ENCODE results near the gene FAM90A1. TPM values are rescaled to one million over a fixed set of nuclear protein-coding genes. Genes with fewer than 3 reads are reported as not detected.
"Not testable (repeated sequence)": the region's sequence is repeated elsewhere in the genome, so short reads cannot be mapped to it uniquely, and the experiment has no call there.

The FAM90A1 gene
- total RNA-seq, 1 donor from 2014 or later: 0.10 TPM

GRCh38 chr12:8233300-8233855, 6.0 kb upstream of the FAM90A1 start:
- not testable (repeated sequence) for DNase-seq (ENCODE audit: low read depth)

- peak; percentile 26 for DNase-seq (ENCODE audit: low read depth)
These were observed 4.5 kb upstream of the FAM90A1 start for GRCh38 chr12:8231666-8232608.

DNA sequence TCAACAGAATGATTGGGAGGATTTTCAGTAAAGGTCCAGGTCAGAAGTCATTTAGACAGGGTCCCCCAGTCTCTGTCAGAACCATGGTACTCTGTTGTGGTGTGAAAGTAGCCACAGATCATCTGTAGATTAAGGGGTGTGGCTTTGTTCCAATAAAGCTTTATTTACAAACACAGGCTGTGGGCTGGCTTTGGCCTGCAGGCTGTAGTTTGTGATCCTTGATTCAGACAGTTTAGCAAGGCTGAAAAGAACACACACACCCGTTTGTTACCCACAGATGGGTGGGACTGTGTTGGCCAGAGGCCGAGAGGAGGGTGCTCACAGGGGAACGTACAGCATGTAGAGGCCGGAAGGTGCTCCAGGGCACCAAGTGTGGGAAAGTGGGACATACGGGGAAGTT, 3.6 kb upstream of the FAM90A1 start:
- not testable (repeated sequence) for DNase-seq (ENCODE audit: low read depth)

GRCh38 chr12:8229486-8229885, 2.1 kb upstream of the FAM90A1 start:
- DNase-seq (ENCODE audit: low read depth): not testable (repeated sequence)

DNA sequence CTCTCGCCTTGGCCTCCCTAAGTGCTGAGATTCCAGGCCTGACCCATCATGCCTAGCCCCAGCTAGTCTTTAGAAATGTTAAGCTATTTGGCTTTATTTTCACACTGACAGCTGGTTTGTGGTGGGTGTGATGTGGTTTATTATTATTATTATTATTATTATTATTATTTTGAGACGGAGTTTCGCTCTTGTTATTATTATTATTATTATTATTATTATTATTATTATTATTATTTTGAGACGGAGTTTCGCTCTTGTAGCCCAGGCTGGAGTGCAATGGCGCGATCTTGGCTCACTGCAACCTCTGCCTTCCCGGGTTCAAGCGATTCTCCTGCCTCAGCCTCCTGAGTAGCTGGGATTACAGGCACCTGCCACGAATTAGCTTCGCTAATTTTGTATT, 1.2 kb upstream of the FAM90A1 start:
- DNase-seq (ENCODE audit: low read depth): not testable (repeated sequence)

DNA sequence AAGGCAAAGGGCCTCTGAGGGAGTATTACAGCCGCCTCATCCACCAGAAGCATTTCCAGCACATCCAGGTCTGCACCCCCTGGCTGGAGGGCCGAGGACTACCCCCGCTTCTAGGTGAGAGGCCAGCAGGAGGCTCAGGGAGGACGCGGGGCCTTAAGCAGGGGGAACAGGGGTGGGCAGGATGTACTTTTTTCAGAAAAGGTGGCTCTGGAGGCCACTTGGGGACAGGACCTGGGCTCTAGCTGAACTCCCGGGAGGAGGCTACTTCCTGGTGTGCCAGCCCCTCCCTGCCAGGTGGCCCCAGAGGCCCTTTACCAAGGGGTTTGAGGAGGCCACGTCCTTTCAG, 287 bp upstream of the FAM90A1 start:
- DNase-seq (ENCODE audit: low read depth): not testable (repeated sequence)

GRCh38 chr12:8226355-8226754, 1.1 kb downstream of the FAM90A1 start:
- DNase-seq (ENCODE audit: low read depth): no peak

- not testable (repeated sequence) for DNase-seq (ENCODE audit: low read depth)
These were observed 2.6 kb downstream of the FAM90A1 start for GRCh38 chr12:8224782-8225181.

- not testable (repeated sequence) for DNase-seq (ENCODE audit: low read depth)
These were observed 3.8 kb downstream of the FAM90A1 start for GRCh38 chr12:8223646-8224045.

DNA sequence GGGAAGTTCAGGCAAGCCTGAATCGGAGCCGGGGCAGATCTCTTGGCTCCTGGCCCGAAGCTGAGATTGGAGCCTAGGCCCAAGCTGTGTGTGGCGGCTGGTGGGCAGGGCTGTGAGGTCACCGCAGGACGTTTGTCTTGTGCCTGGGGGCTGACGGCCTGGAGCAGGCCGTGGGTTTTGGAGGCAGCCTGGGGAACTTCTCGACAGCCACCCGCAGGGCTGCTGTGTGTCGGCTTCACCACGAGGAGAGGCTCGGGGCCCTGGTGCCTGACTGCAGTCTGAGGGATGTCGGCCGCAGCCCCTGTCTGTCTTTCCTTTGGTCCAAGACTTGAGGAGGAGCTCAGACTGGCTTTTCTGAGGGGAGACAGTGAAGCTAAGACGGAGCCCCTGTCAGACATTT, 5.1 kb downstream of the FAM90A1 start:
- DNase-seq (ENCODE audit: low read depth): not testable (repeated sequence)

GRCh38 chr12:8221844-8222243, 5.6 kb downstream of the FAM90A1 start:
- not testable (repeated sequence) for DNase-seq (ENCODE audit: low read depth)

GRCh38 chr12:8221375-8221774, 6.0 kb downstream of the FAM90A1 start:
- not testable (repeated sequence) for DNase-seq (ENCODE audit: low read depth)

DNA sequence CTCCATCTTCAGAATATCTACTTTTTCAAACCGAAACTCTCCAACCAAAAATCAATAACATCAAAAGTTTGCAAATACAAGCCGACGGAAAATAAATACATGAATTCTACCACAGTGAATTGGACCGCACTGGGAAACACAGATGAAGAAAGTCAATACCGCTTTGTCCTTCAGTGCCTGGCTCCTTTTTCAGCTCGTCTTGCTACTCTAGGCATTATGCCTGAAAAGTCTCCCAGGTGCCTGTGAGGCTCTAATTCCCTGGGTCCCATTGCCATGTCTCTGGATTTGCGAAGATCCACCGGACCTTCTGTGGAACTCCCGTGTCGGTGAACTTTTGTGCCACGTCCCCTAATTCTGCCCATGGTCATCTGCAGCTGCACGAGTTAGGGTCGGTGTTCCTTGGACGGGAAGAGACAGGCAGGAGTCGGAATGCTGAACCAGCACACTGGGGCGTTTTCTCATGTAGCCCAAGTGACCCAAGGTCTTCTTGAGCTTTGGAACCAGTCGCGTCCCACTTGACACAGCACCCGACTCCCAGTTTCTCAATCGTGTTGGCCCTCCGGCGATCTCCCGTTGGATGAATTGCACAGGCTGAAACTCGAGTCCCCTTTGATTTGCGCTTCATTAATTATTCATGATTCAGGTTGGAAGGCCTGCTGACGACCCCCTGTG, 8.6 kb downstream of the FAM90A1 start:
- DNase-seq (ENCODE audit: low read depth): not testable (repeated sequence)

DNA sequence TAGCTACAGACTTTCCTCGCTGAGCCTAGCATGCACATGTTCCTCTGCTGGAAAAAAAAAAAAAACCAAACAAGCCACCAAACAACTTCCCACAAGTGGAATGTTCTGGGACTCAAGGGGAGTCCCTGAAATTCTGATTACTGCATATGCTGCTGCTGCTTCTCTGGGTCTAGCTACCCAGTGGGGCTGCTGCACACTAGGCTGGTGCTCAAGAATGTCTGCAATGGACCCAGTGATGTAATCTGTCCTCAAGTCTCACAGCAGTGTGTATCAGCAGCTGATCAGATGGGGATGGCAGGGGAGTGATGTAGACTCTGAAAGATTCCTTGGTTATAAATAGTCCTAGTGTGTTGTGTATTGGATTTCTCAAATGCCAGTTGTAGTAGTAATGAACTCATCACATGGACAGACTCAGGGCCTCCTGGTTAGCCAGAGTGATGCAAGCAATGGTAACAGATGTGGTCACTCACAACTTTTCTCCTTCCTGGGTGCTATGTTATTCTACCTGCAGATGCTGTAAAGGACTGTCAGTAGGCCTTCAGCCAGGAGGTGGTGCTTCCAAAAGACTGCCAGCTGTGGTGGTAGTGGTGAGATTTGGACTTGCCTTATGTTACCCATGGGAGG, 29.6 kb downstream of the FAM90A1 start:
- DNase-seq (ENCODE audit: low read depth): peak; percentile 13

DNA sequence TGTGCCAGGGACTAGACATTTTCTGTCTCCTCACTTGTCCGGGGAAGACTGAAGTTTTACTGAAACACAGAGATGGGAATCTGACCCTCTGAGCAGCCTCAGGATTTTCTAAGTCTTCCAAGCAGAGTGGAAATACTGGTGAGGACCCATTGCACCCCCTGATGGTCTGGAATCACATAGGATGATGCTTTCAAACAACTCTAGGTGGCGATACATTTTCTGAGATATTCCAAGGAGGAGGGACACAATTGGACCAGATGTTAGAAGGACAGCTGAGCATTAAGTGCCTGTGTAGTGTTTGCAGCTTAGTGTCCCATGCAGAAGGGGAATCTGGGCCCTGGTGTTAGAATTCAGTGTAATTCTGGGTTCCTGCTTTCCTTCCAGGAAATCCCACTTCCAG, 39.3 kb downstream of the FAM90A1 start:
- not testable (repeated sequence) for DNase-seq (ENCODE audit: low read depth)

- not testable (repeated sequence) for DNase-seq (ENCODE audit: low read depth)
These were observed 43.2 kb downstream of the FAM90A1 start for GRCh38 chr12:8184206-8184605.

DNA sequence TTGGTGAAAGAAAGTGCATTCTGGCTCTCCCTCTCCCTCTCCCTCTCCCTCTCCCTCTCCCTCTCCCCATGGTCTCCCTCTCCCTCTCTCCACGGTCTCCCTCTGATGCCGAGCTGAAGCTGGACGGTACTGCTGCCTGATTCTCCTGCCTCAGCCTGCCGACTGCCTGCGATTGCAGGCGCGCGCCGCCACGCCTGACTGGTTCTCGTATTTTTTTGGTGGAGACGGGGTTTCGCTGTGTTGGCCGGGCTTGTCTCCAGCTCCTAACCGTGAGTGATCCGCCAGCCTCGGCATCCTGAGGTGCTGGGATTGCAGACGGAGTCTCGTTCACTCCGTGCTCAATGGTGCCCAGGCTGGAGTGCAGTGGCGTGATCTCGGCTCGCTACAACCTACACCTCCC, 44.1 kb downstream of the FAM90A1 start:
- DNase-seq (ENCODE audit: low read depth): not testable (repeated sequence)

DNA sequence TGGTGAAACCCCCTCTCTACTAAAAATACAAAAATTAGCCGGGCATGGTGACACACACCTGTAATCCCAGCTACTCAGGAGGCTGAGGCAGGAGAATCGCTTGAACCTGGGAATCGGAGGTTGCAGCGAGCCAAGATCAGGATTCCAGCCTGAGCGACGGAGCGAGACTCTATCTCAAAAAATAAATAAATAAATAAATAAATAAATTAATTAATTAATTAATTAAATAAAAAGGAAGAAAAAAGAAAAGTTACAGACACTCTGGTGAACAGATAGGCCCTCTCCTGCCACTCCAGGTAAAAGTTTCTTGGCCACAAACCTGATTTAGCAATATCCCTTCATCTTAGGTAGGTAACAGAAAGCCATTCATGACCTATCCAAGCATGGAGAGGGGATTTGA, 44.5 kb downstream of the FAM90A1 start:
- DNase-seq (ENCODE audit: low read depth): not testable (repeated sequence)

GRCh38 chr12:8181271-8181670, 46.1 kb downstream of the FAM90A1 start:
- not testable (repeated sequence) for DNase-seq (ENCODE audit: low read depth)

DNA sequence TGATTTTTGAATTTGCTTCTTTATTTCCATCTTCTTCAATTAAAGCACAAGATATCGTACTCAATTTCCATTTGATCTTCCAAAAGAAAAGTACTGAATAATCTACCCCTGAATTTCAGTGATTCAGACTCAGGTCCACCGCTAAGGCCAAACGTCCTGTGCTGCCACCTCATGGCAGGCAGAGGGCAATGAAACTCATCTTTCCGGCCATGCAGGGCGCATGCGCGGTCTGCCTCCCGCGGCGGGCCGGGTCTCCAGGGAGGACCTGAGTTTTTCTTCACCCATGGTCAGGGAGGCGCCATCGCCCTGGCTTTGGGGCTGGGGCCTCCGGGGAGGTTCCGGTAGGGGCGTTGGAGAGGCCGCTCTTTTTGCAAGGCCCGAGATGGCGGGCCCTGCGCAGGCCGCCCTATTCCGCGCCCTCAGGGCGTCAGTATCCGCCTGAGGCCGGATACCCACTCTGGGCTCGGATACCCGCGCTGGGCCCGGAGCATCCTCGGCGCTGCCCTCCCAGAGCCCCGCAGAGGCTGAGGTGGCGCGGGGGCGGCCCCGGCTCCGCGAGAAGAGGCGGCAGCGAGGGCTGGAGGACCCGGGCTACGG, 47.3 kb downstream of the FAM90A1 start:
- DNase-seq (ENCODE audit: low read depth): peak; percentile 61

DNA sequence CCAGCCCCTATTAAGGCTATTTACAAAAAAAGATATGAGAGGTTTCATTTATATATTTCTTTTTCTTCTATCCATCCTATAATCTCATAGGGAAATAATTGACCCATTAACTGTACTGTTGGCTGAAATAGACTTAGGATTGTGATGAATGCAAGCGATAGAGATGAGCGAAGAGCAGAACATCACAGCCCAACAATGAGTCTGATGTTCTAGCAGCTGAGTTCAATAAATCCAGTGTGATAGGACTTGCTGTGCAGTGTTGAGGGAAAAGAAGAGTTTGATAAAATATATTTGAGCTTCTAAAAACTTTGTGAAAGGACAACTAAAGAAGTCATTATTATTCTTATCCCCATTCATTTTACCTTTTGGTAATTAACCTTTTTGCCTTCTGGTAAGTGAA, 54.5 kb downstream of the FAM90A1 start:
- not testable (repeated sequence) for DNase-seq (ENCODE audit: low read depth)

Measured in renal cortical epithelial cell (primary cell).